ENCODE results near the gene TTLL1.

Gene TTLL1

DNA sequence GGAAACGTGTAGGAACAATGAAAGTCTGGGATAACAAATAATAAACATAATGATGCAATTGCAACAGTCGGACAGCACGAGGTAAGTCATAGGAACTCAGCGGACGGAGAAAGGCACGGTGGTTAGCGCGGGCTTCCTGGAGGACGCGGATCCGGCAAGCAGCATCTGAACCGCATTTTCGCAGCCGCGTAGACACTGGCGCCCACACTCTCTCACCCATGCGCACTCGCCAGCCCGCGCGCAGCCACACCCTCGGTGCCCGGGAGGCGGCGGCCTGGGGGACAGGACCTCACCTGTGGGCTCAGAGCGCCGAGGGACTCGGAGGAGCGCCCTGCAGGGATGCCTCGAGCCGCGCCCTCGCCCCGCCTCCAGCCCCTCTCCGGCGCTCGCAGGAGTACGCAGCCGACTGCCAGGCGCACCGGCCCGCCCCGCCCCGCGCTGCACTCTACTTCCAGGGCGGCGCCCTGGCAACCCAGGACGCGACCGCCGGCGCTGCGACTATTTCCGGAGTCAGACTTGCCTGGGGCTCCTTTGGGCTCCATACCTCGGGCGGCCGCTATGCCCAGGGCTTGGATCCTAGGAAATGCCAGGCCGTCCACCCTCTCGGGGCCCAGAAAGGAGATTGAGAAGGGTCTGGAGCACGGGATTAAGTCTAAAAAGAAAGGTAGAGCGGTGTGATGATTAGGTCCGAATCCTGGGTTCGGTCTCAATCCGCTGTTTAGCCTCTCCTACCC, at the start of gene TTLL1:
Gene TTLL1 (minus strand): TSS at position 408 of the 734 bp plus-strand sequence. CDS start 13,805 bp downstream, outside the sequence.
- DNase-seq, result peak; percentile 83

DNA sequence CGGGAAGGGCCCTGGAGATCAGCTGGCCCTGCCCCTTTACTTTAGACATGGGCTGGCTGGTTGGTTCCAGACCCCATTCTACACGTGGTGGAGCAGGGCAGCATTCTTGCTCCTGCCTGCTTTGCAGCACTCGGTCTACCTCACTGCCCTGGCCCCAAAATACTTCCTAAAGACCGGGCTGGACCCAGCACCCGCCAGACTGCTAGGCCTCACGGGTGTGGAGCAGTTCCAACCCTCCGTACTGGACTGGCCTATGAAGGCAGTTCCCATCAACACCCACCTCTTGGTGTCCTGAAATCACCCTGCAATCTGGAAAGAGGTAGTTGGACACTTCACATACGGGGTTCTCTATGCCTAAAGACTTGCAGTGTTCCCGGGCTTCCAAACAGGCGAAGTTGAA, 47.6 kb upstream of the TTLL1 start:
- DNase-seq, result no peak

DNA sequence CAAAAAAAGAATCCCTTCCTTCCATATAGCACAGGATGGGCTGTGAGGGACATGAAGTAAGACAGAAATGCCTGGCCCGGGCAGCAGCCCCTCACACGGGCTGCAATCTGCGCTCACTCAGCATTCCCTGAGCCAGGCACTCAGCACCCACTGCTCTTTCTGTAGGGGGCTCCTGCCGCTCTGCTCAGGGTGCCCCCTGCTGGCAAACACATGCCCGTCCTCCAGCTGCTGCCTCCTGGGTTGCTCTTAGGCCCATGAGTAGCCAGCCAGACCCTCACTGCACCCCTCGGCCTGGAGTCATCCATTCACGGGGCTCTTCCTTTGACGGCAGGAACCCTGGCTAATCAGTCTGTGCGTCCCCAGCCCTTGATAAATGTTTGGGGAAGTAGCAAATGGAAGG, 47.1 kb upstream of the TTLL1 start:
- peak in 1 of 2 donors; percentile 45 for DNase-seq

DNA sequence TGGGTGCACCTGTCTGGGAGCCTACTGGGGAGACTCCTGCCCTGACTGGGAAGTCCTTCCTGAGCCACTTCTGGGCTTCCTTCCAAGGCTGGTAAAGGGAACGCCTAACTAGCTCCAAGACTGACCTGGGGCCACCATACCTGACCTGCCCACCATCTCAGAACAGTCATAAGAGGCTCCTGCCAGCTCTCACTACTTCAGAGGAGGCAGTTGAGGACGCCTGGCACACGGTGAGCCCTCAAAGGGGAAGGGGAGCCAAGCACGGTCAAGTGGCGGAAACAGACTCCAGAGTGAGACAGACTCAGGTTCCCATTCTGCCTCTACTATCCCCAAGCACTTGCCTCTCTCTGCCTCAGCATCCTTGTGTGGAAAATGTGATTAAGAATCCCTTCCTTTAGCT, 46.4 kb upstream of the TTLL1 start:
- DNase-seq, result no peak

DNA sequence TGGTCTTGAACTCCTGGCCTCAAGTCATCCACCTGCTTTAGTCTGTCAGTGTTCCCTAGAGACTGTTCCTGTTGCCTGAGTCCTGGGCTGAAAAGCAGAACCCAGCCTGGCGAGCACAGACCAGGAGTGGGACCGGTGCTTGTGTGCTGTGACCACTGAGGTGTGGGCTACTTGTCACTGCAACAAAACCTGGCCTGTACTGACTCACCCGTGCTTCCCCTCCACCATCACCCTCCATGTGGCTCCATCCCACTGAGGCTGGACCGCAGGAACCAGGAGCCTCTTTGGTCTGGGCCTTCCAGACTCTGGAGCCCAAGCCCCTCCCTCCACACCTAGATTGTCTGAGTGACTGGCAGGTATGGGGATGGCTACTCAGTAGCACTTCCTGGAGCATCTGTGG, 45.4 kb upstream of the TTLL1 start:
- no peak for DNase-seq

DNA sequence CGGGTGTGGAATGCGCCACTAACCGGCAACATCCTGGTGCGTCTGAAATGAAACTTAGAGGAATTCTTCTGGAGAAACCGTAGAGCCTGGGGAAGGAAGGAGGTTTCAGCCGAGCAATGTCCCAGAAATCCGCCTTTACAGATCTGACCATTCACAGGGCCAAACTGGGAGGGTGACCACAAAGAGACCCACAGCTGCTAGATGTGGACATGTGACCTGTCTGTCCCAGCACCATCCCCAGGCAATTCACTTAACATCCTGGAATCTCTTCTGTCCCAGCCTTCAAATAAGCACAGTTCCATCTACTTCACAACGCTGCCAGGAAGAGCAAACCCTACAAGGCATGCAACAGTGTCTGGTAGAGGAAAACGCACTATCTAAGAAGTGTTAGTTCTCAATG, 44.2 kb upstream of the TTLL1 start:
- DNase-seq, result no peak

DNA sequence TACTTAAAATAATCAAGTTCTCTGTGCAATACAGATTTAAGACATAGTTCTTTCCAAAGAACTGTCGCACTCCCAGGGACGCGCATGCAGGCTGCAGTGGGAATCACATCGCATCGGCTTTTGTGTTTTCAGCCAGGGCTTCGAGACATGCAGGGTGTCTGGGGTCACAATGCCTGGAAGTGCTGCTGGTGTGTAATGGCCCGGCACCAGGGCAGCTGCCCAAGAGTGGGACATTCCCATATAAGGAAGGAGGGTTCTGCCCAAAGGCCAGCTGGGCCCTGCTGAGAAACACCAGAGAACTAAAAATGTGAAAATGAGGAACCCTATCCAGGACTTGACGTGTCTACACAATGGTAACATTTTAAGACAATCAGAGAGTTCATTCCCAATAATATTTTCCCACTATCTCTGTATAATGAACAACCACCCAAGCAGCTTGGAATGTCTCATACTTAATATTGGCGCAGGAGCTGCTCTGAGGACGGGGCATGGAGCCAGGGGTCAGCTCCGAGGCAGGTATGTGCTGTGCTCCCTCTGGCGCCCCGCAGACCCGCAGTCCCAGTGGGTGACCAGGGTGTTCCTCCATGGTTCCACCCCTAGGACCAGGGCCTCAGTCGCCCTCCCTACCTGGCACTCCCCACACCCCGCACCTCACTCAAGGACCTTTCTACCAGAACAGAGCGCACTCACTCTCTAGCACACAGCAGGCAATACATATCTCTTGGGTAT, 42.7 kb upstream of the TTLL1 start:
- DNase-seq, result no peak

DNA sequence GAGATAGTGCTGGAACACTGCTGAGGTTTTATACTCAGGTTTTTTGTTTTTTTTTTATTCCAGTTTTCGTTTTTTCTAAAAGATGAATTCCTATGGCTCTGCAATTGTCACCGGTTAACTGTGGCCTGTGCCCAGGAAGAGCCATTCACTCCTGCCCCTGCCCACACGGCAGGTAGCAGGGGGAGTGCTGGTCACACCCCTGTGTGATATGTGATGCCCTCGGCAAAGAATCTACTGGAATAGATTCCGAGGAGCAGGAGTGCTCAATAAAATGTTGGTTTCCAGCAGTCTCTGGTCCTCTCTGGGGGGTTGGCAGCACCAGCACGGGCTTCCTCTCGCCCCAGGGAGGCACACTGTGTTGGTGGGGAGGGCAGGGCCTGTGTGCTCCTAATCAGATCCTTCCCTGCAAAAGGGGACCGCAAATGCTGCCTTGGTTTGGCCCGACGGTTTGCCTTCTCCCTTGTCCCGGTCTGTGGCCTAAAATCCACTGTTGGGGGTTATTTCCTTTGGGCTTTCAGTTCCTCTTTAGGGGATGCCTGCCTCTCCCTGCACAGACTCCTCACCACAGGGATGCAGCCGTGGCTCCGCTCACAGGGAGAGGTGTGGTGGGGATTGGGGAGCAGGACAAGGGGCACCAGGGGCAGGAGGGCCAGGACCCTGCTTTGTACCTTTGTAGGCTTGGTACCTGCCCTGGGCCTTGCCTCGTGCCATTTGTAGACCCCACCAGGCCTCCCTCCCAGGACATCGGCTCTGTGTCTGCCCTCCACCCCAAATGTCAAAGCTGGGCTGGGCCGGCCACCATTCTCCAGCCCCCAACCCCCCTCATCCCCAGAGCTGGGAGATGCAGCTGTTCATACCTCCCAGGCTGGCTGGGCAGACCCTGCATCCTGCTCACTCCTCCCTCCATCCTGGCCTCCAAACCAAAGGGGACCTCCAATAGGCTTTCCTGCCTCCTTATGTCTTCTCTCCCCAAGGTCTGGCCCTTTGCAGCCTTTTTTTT, 40.5 kb upstream of the TTLL1 start:
- peak in 1 of 2 donors; percentile 58 for DNase-seq

DNA sequence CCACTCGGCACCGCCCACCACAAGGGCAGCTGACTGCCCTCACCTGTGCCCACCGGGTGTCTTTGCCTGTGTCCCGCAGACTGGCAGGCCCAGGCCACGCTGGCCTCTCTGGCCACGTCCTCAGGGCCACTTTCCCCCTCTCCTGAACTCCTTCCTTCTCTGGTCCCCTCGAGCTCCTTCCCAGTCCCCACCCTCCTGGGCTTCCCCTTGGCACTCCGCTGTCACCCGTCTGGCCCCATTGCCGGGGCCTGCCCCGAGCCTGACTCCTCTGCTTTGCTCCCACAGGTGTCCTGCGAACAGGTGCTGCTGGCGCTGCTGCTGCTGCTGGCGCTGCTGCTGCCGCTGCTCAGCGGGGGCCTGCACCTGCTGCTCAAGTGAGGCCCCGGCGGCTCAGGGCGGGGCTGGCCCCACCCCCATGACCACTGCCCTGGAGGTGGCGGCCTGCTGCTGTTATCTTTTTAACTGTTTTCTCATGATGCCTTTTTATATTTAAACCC, 39.8 kb upstream of the TTLL1 start:
- no peak for DNase-seq

DNA sequence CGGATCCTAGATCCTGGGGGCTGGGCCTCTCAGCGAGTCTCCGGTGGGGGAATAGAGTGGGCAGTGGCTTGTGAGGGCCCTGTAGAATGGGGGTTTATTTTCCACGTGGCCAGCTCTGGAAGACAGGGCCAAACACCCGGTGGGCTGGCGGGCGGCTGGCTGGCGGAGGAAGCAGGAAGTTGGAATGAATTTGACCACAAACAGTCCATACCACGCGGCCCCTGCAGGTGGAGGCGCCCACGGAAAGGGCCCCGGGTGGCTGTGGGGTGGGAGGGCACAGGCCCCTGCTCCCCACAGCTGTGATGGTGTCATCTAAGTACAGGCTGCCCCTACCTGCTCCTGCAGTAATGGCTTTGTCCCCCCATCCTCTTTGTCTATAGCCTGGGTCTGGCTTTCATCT, 38.9 kb upstream of the TTLL1 start:
- no peak for DNase-seq

DNA sequence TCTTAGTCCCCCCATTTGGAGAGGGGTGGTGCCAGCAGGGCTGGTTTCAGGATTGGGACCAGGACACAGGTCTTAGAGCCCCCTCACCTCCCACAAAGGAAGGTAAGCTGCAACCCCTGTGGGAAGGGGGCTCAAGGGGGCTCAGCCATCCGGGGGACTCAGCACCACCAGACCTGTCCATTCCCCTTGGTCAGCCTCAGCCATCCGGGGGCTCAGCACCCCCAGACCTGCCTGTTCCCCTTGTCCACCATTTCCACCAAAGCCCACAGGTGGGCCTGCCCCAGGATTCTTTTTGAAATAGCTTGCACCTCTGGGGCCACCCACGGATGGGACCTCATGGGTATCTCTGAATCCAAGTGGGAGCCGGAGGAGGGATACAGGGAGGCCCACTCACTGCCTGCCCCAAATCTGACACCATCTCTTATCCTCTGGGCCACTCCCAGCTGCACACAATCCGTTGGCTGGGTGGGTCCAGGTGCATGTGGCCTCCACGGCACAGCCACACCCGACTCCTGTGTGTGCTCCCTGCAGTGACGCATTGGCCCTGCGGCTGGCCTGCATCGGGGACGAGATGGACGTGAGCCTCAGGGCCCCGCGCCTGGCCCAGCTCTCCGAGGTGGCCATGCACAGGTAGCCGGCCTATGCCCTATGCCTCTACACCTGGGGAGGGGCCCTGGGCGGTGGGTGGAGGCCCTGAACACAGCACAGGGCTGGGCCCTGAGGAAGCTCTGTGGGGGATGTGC, 38.1 kb upstream of the TTLL1 start:
- DNase-seq, result no peak

DNA sequence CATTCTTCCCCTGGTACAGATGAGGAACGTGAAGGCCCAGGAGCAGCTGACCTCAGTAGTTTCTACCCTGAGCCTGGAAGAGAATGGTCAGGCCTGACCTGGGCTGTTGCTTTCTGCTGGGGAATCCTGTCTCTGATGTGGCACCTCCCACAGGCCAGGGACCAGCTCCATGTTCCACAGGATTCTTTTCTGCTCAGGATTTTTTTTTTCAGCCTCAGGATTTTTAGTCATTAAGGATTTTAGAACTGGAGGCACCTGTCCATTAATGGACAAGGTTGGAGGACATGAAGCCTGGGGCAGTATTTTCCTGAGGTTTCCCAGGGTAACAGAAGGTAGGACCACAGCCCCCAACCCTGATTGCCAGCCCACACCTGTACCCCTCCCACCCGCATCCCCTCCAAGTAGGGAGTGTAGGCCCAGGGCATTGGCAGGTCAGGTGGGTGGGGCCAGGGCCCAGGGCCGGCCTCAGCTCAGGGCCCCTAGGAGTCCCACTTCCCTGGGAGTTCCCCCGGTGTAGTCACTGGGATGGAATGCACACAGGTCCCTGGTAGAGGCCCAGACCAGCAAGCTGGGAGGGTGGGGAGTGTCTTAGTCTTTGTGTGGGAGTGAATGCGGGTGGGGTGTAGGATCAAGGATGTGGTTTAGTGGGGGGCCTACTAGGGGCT, 37.4 kb upstream of the TTLL1 start:
- peak; percentile 37 to 40 for DNase-seq

DNA sequence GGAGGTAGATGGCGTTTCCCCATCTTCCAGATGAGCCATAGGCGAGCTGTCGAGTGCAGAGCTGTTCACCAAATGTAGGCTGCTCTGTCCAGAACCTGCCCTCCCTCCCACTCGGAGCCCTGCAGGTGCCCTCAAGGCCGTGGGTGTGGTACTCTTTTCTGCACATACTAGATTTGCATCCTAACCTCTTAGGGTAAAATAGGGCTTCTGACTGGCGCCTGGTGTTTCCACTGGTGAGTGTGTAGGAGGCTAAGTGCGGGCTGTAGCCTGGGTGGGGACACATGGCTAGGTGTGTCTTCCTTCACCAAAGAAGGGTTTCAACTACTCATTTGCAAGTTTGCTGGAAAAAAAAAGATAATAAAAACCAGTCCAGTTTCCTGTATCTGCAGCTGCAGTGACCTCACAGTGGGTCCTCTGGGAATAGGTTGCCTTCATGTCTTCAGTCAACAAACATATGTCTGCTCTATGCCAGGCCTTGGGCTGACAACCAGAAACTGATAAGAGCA, 29.8 kb upstream of the TTLL1 start:
- DNase-seq, result no peak

DNA sequence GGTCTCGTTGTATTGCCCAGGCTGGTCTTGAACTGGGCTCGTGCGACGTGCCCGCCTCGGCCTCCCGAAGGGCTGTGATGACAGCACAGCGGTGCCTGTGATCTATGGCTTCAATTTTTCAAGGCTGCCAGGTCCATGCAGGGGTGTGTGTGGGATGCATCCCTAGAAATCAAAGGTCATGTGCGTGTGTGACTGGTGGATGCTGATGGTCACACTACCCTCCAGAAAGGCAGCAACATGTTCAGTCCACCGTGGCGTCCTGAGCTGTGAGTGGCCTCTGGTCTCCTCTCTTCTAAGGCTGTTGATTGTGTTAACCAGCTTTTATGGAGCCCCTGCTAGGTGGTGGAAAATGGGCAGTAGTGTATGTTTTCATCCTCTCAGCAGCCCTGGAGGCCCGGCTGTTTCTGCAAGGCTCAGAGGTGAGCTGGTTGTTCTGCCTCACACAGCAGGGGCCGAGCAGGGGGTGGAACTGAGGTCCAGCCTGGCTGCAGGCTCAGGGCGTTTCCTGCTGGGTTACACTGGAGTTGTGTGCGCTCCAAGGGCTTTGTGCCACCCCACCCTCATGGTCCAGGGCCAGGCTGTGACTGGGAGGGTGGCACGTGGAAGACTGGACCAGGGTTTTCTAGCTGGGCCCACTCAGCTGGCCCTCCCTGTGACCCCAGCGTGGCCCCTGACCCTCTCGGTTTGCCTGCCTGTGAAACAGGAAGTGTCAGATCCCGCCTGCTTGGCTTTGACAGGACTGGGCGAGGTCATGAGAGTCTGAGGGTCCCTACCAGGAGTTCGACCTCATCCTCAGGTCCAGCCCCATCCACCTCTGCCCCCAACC, 29.0 kb upstream of the TTLL1 start:
- DNase-seq, result peak in 1 of 2 donors; percentile 17

DNA sequence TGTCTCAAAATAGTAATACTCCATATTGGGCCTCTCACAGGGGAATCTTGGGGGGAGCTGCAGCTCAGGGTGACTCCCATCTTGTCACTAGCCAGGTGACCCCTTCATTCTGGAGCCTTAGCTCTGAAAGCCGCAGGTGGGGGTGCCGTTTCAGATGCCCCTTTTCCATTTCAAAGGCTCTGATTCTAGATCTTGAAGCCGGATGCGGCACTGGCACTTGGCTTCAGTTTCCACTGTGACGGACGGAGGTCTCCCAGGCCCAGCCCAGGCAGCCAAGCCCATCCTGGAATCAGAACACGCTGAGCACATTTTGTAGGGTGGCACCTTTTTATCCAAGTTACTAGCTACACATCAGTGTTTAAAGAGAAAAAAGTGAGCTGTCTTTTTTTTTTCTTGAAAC, 27.7 kb upstream of the TTLL1 start:
- no peak for DNase-seq

DNA sequence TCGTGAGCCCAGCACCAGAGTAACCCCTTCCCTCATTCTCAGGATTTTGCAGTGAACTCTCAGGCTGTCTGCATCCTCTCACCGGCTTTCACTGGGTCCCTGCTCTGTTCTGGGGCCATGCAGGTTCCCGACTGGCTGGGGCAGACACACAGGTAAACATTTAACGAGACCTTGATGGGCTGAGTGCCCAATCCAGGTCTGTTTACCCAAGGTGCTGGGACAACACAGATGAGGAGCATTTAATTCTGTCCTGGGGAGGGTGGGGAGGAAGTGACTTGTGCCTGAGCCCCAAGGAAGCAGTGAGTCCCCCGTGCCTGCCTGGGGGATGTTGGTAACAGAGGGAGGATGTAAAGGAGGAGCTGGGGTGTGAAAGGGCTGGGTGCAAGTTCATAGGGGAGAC, 25.8 kb upstream of the TTLL1 start:
- DNase-seq, result no peak

DNA sequence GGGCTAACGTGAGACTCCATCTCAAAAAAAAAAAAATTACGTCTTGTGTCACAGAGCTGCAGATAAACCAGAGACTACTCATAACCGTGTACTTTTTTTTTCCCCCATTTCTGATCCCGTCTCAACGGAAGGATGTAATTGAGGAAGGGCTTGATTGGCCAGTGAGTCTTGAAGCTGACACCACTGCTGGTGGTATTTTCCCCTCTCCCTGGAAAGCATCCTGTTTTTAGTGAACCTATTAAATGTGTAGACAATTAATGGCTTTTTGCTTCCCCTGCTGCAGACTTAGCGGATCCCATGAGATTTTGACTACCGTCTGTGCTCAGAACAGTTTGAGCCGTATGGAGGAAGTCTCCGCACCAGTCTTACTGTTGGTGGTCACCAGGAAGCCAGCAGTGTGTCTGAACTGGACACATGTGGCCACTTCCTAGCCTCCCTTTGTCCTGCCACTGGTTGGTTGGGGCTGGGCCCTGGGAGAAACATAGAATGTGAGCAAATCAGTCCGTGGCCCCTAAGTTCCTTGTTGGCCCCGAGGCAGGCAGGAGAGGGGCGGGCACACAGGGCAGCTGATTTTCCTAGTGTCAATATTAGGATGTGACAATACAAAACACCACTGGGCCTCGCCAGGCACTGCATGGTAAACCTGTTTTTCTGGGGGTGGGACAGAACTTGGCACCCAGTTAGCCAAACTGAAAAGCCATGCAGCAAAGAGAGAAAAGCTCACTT, 24.5 kb upstream of the TTLL1 start:
- DNase-seq, result no peak

DNA sequence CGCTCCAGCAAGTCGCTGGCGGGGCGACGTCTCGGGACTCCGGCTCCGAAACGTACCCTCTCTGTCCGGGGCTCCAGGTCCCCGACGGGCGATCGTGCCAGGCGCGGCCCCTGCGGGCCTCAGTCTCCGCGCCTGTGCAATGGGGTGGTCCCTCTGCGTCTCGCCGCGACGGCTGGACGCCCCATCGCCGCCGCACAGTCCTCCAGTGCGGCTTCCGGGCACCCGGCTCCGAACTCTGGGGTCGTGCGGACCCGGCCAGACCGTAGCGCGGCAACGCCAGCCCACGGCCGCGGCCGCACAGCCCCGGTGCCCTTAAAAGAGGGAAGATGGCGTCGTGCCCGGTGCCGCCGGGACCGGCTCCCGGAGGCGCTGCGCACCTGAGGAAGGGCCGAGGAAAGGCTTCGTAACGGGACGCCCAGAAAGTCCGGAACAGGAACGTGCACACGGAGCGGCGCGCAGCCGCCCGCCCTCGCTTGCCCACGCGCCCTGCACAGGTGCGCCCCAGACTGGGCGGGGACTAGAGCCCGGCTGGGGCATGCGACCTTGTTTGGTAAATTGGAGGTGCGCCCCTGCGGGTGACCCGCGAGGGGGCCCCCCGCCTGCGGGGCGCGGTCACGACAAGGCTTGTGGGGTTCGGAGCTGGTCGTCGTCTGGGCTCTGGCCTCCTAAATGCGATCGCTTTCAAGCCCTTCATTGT, 21.9 kb upstream of the TTLL1 start:
- DNase-seq, result no peak

DNA sequence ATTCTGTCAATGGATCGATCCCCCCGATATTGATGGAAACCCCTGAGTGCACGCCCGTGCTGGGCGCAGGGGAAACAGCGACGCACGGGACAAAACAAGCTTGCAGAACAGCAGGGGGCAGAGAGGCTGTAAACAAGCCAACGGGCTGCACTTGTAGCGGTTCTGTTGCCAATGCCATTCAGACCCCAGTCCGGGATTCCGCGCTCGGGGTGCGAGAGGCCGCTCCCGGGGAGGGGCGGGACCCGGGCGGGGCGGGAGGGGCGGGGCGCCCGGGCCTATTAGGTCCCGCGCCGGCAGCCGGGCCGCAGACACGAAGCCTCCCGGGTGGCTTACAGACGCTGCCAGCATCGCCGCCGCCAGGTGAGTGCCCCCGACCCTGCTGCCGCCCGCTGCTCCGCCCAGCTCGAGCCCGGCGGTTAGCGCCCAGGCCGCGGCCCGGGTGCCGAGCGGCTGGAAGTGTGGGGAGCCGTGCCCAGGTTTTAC, 21.3 kb upstream of the TTLL1 start, which contains the start of gene BIK:
Gene BIK (plus strand): TSS at position 307 of the 483 bp plus-strand sequence. CDS start 13,273 bp downstream, outside the sequence.
- DNase-seq, result peak in 1 of 2 donors; percentile 28

Measured in inflammatory macrophage treated with lipopolysaccharide for 1 hour (primary cell).